H4 (cell line): ENCODE data around the gene XAGE1B. TPM values are rescaled to one million over a fixed set of nuclear protein-coding genes. Genes with fewer than 3 reads are reported as not detected.

Experiments used
- total RNA-seq: library from RNA; depleted of rRNA; stranded (reverse); fragments of >200 nt; shearing (Covaris generic); gene quantifications from 2 replicates; pipeline ENCODE4 v1.2.3, GENCODE V29; 2014; rRNA removed

XAGE1B gene
- total RNA-seq, 1 experiment from 2014 or later = not detected

Other genes starting within 250 kb of the XAGE1B start
- gene XAGE2, start 148.0 kb downstream of the XAGE1B start, total RNA-seq = not detected in 2 replicates
- not detected in 2 replicates for gene XAGE1A, start 21.3 kb downstream of the XAGE1B start, total RNA-seq
- gene SSX7, start 137.8 kb upstream of the XAGE1B start, total RNA-seq = not detected in 2 replicates
- gene SSX2, start 190.1 kb upstream of the XAGE1B start, total RNA-seq = not detected in 2 replicates
- 2.3 and 2.7 TPM in 2 replicates for gene SSX2B, start 234.2 kb upstream of the XAGE1B start, total RNA-seq